ENCODE results near the gene RGS17. TPM values are rescaled to one million over a fixed set of nuclear protein-coding genes. Genes with fewer than 3 reads are reported as not detected.
A peak's percentile ranks its signal among the peaks of the same experiment; 100 is the strongest.

Gene RGS17
- total and polyA plus RNA-seq, 2 of the 13 experiments (the other 11 are each of a cell fraction or from before 2014, with no cell fraction given) = 0.04 TPM; not detected in 1

DNA sequence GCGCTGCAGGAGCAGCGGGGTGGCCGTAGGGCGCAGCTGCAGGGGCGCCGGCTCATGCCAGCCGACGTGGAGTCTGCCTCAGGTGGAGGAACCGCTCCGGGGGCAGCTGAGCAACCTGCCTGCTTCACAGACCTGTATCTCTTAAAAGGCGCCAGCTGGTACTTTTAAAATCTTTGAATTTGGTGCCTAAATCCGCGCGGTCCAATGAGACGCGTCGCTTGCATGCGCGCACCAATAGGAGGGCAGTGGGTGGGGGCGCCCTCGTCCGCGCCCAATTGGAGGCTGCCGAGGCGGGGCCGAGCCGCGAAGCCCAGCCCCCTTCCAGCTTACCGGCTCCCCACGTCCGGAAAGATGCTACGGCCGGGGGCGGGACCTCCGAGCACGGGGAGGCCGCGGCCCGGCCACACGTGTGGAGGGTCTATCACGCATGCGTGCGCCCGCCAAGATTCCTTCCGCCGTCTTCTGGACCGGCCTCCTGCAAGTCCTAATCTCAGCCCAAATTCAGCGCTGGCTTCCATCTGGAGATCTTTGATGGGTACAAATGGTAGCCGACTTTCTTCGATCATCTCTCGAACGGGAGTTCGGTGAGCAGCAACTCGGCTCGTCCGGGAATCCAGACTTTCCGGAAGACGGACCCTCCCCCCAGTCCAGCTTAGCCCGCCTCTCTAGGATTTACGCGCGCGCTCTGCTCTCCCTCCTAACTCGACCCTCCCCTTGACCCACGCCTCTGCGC, 148.0 kb downstream of the RGS17 start, which contains the start of gene FBXO5 (continued):
- TF ChIP-seq, protein P1, sequence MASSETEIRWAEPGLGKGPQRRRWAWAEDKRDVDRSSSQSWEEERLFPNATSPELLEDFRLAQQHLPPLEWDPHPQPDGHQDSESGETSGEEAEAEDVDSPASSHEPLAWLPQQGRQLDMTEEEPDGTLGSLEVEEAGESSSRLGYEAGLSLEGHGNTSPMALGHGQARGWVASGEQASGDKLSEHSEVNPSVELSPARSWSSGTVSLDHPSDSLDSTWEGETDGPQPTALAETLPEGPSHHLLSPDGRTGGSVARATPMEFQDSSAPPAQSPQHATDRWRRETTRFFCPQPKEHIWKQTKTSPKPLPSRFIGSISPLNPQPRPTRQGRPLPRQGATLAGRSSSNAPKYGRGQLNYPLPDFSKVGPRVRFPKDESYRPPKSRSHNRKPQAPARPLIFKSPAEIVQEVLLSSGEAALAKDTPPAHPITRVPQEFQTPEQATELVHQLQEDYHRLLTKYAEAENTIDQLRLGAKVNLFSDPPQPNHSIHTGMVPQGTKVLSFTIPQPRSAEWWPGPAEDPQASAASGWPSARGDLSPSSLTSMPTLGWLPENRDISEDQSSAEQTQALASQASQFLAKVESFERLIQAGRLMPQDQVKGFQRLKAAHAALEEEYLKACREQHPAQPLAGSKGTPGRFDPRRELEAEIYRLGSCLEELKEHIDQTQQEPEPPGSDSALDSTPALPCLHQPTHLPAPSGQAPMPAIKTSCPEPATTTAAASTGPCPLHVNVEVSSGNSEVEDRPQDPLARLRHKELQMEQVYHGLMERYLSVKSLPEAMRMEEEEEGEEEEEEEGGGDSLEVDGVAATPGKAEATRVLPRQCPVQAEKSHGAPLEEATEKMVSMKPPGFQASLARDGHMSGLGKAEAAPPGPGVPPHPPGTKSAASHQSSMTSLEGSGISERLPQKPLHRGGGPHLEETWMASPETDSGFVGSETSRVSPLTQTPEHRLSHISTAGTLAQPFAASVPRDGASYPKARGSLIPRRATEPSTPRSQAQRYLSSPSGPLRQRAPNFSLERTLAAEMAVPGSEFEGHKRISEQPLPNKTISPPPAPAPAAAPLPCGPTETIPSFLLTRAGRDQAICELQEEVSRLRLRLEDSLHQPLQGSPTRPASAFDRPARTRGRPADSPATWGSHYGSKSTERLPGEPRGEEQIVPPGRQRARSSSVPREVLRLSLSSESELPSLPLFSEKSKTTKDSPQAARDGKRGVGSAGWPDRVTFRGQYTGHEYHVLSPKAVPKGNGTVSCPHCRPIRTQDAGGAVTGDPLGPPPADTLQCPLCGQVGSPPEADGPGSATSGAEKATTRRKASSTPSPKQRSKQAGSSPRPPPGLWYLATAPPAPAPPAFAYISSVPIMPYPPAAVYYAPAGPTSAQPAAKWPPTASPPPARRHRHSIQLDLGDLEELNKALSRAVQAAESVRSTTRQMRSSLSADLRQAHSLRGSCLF (CRISPR knock-in tag; IDR thresholded peaks at IDR 0.05; ENCODE audit: borderline replicate concordance) = 0 out of 2 replicates have a peak, but pooled peaks have one; percentile 65
- TF ChIP-seq ZUFSP (CRISPR knock-in tag; IDR thresholded peaks at IDR 0.05; ENCODE audit: borderline replicate concordance) = no peak
- no peak for TF ChIP-seq SYNCRIP (IDR thresholded peaks at IDR 0.05; ENCODE audit: insufficient read depth, low read depth, low read length)
- no peak; the same call in 1 of the 2 replicates for TF ChIP-seq ZNF776 (CRISPR knock-in tag; IDR thresholded peaks at IDR 0.05)
- no peak; the same call in none of the 2 replicates for TF ChIP-seq ZFP90 (CRISPR knock-in tag; IDR thresholded peaks at IDR 0.05; ENCODE audit: borderline replicate concordance)
- peak; percentile 88 for TF ChIP-seq ZNF441 (CRISPR knock-in tag; IDR thresholded peaks at IDR 0.05; ENCODE audit: borderline replicate concordance)
- TF ChIP-seq KDM4B (CRISPR knock-in tag; IDR thresholded peaks at IDR 0.05) = no peak
- TF ChIP-seq ZSCAN22 (CRISPR knock-in tag; IDR thresholded peaks at IDR 0.05) = 0 out of 2 replicates have a peak, but pooled peaks have one; percentile 60
- no peak for TF ChIP-seq HNF4G (IDR thresholded peaks at IDR 0.05; ENCODE audit: borderline replicate concordance, low read depth, low read length)
- peak; percentile 37; the same call in 1 of the 2 replicates for TF ChIP-seq HNF4G (CRISPR knock-in tag; IDR thresholded peaks at IDR 0.05; ENCODE audit: borderline replicate concordance, low read depth)
- TF ChIP-seq ZNF607 (CRISPR knock-in tag; IDR thresholded peaks at IDR 0.05; ENCODE audit: borderline replicate concordance) = peak; percentile 67
- TF ChIP-seq FOXA1 (IDR thresholded peaks at IDR 0.05) = no peak
- no peak for TF ChIP-seq FOXA1 (CRISPR knock-in tag; IDR thresholded peaks at IDR 0.05)
- TF ChIP-seq, protein P2, sequence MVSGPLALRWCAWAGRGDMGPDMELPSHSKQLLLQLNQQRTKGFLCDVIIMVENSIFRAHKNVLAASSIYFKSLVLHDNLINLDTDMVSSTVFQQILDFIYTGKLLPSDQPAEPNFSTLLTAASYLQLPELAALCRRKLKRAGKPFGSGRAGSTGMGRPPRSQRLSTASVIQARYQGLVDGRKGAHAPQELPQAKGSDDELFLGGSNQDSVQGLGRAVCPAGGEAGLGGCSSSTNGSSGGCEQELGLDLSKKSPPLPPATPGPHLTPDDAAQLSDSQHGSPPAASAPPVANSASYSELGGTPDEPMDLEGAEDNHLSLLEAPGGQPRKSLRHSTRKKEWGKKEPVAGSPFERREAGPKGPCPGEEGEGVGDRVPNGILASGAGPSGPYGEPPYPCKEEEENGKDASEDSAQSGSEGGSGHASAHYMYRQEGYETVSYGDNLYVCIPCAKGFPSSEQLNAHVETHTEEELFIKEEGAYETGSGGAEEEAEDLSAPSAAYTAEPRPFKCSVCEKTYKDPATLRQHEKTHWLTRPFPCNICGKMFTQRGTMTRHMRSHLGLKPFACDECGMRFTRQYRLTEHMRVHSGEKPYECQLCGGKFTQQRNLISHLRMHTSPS (CRISPR knock-in tag; IDR thresholded peaks at IDR 0.05; ENCODE audit: low read depth) = no peak
- TF ChIP-seq IKZF5 (CRISPR knock-in tag; IDR thresholded peaks at IDR 0.05) = peak; percentile 83
- TF ChIP-seq, protein P3, sequence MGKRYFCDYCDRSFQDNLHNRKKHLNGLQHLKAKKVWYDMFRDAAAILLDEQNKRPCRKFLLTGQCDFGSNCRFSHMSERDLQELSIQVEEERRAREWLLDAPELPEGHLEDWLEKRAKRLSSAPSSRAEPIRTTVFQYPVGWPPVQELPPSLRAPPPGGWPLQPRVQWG (CRISPR knock-in tag; IDR thresholded peaks at IDR 0.05; ENCODE audit: borderline replicate concordance, low read depth) = no peak
- no peak for TF ChIP-seq ZNF549 (CRISPR knock-in tag; IDR thresholded peaks at IDR 0.05)
- TF ChIP-seq SOX13 (IDR thresholded peaks at IDR 0.05) = no peak
- no peak for TF ChIP-seq SOX13 (CRISPR knock-in tag; conservative IDR thresholded peaks at IDR 0.05 in 1 of 2, IDR thresholded peaks at IDR 0.05 in 1 of 2)
